CD4-positive, alpha-beta T cell treated with Interleukin-4 for 4 hours (primary cell): ENCODE measurements around the gene PRM1.

ENCODE experiments used
- DNase-seq: peaks from one replicate; pipeline ENCODE4 v3.0.0-alpha.2; 2020

Gene PRM1

DNA sequence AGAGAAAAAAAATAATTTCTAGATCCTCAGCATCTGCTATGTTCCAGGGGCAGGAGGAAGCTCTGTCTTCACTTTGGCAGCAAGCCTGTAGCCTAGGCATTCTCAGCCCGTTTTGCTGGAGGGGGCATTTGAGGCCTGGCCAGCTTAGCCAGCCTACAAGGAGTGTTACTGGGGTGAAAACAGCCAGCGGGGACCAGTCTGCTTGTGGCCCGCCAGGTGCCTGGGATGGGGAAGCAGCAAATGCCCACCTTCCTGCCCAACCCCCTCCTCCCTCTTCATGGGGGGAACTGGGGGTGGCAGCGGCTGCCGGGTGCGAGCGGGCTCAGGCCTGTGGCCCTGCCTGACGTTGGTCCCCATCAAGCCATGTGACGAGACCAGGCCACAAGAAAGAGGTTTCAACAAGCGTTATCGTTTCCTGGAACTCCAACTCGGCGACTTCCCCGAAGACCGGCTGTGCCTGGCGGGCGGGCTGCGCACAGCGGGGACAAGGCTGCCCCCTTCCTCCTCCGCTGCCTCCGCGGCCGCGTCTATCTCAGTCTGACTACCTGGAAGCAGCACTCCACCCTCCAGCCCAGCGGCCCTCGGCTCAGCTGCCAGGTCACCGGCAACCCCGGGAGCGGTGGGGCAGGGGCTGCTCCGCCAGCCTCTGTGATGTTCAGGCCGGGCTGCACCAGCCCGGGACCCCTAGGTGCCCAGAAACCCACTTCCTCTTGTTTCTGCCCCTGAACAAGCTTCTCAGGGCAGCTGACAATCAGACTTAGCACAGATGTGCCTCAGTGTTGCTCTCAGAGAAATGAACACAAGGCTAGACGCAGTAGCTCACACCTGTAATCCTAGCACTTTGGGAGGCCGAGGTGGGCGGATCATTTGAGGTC is 48.0 kb downstream of the PRM1 start:
- DNase-seq, result peak; percentile 86

GRCh38 chr16:11232302-11232851 is 48.8 kb downstream of the PRM1 start:
- no peak for DNase-seq

GRCh38 chr16:11231367-11231970 is 49.7 kb downstream of the PRM1 start:
- DNase-seq, result no peak
